ENCODE data around the gene FBXO36. TPM values are rescaled to one million over a fixed set of nuclear protein-coding genes. Genes with fewer than 3 reads are reported as not detected.
A peak's percentile ranks its signal among the peaks of the same experiment; 100 is the strongest.

FBXO36 gene, protein sequence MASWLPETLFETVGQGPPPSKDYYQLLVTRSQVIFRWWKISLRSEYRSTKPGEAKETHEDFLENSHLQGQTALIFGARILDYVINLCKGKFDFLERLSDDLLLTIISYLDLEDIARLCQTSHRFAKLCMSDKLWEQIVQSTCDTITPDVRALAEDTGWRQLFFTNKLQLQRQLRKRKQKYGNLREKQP
- polyA plus RNA-seq: 1 to 10 TPM; 1.2 to 2.3 (median 1.6) TPM
- long read RNA-seq, donor 1: 0 reads
- long read RNA-seq, donor 2, partial matches to known transcripts: 0 of 1 reads
- long read RNA-seq, donor 2, other reads (novel, unspliced or antisense): 0 of 1 reads
- long read RNA-seq, donor 3, partial matches to known transcripts: 0 of 1 reads
- long read RNA-seq, donor 3, other reads (novel, unspliced or antisense): 0 of 1 reads
- long read RNA-seq, donor 4: 0 reads
- long read RNA-seq, donor 5: 0 reads
- long read RNA-seq, donor 6: 0 reads
- long read RNA-seq, donor 7: 0 reads
- long read RNA-seq, donor 8: 0 reads
- long read RNA-seq, donor 9: 0 reads
- long read RNA-seq, donor 10, partial matches to known transcripts: 0 of 2 reads
- long read RNA-seq, donor 10, other reads (novel, unspliced or antisense): 0 of 2 reads

DNA sequence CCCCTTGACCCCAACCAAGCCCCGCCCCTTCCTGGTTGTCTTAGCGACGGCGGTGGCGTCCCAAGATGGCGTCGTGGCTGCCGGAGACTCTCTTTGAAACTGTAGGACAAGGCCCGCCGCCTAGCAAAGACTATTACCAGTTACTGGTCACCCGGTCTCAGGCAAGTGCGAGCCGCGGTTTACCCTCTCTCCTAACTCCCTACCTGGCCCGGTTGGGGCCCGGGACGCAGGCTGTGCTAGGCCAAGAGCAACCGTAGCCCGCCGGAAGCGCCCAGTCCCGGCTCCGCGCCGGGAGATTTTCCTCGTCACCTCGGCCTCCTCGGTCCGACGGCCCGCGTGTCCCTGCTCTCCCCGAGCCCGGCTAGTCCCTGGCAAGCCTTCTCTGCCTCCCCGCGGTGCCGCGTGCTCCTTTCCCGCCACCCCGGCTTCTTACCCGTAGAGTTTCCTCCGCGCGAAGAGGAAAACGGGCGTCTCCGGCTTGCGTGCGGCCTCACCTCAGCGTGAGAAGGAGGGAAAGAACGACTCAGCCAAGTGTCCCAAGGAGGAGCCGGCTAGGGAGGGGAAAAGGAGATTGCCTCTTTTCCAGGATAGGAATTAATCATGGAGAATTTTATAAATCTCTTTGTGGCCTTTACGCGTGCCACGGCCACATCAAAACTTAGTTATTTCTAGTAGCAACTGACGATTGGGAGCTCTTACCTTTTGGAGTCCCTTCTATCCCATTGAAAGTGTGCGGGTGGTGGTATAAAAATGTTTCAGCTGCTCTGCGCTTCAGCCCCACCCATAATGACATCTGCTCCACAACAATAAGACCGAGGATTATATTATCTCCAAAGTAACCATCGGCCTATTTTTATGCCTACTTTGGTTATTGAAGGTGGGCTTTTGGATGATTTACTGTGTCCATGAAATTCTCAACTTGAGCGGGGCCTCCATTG lies at the start of gene FBXO36:
TSS of gene FBXO36 (plus strand) at position 55 of the 938 bp plus-strand sequence. CDS start at position 66, 11 bp downstream.
- Histone ChIP-seq H3K9me3 (ENCODE audit: control insufficient read depth in 2 of 2, insufficient read depth in 1 of 2, low read depth in 1 of 2, low read length in 1 of 2) (no peaks in the 10 kb centered on the region), H3K4me1 (ENCODE audit: control insufficient read depth in 3 of 3, insufficient read depth in 2 of 3, low read depth in 1 of 3, low read length in 2 of 3) (peaks cover 0 to 8% (median 4%) of the 10 kb centered on the region in 3 donors), H3K27ac (ENCODE audit: low read depth in 1 of 3, low read length in 2 of 3) (peak within 1 kb of the TSS; percentile 97 to 99 (median 97)), H3K4me3 (ENCODE audit: low read depth in 1 of 3, low read length in 3 of 3) (peak within 1 kb of the TSS; percentile 89 to 94 (median 94)), H3K27me3 (ENCODE audit: control insufficient read depth in 3 of 3, insufficient read depth in 3 of 3, low read length in 3 of 3) (no peaks in the 10 kb centered on the region), H3K36me3 (ENCODE audit: control insufficient read depth in 3 of 3, insufficient read depth in 2 of 3, low read depth in 1 of 3, low read length in 3 of 3) (peaks cover 0 to 5% (median 2%) of the 10 kb centered on the region in 3 donors)
- 1% methylated on average over 50 to 61 of the region's 61 CpGs for WGBS, 3 donors
- DNase-seq: peak in 1 of 2 donors; percentile 87
- no peak for FAIRE-seq

DNA sequence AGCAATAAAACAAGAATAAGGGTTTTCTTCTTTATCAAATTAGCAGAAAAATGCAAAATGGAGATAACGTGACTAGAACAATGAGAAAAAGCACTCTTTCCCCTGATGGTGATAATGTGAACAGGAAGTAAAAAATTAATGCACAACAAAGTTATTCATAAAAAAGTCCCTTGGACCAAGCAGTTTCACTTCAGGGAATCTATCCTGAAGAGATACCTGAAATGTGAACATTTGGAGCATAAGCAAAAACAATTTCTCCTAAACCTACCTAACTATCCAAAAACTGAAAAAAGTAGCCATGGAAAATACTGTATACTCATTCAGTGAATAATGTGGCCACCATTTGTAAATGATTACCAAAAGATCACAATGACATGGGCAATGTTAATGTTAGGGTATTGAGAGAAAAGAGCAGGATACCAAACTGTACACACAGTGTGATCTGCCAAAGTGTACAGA lies 49.2 kb upstream of the FBXO36 start:
- Histone ChIP-seq H3K27ac (ENCODE audit: low read depth in 1 of 3, low read length in 2 of 3) (peak overlapping the region in 1 of 3 donors; percentile 28), H3K4me3 (ENCODE audit: low read depth in 1 of 3, low read length in 3 of 3) (no peak overlapping the region), H3K9me3 (ENCODE audit: control insufficient read depth in 2 of 2, insufficient read depth in 1 of 2, low read depth in 1 of 2, low read length in 1 of 2) (no peaks in the 10 kb centered on the region), H3K27me3 (ENCODE audit: control insufficient read depth in 3 of 3, insufficient read depth in 3 of 3, low read length in 3 of 3) (no peaks in the 10 kb centered on the region), H3K36me3 (ENCODE audit: control insufficient read depth in 3 of 3, insufficient read depth in 2 of 3, low read depth in 1 of 3, low read length in 3 of 3) (peaks cover 4 to 29% (median 5%) of the 10 kb centered on the region in 3 donors), H3K4me1 (ENCODE audit: control insufficient read depth in 3 of 3, insufficient read depth in 2 of 3, low read depth in 1 of 3, low read length in 2 of 3) (peaks cover 0 to 6% (median 0%) of the 10 kb centered on the region in 3 donors)
- WGBS, 3 donors: 29 to 38% (median 33%) methylated on average over 1 of the region's 1 CpG
- DNase-seq: peak in 1 of 2 donors; percentile 16
- FAIRE-seq: no peak

DNA sequence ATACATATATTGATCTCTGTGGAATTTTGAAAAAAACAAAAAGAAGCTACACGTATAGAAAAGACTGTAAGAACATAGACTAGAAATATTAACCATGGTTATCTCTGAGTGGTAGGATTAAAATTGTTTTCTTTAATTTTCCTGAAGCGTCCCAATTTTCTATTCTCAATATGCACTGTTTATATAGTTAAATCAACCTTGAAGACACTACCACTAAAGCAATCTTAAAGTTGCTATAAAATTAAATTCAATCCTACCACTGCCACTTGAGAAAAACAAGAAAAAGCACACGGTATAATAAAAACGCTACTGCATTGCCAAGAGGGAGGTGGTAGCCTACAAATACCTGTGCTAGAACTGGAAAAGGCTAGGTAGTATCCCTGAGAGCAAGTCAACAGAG lies 47.7 kb upstream of the FBXO36 start:
- peaks cover under 1 to 33% (median 2%) of the 10 kb centered on the region in 3 donors for H3K36me3 ChIP-seq (ENCODE audit: control insufficient read depth in 3 of 3, insufficient read depth in 2 of 3, low read depth in 1 of 3, low read length in 3 of 3)
- DNase-seq: no peak
- no peak for FAIRE-seq

DNA sequence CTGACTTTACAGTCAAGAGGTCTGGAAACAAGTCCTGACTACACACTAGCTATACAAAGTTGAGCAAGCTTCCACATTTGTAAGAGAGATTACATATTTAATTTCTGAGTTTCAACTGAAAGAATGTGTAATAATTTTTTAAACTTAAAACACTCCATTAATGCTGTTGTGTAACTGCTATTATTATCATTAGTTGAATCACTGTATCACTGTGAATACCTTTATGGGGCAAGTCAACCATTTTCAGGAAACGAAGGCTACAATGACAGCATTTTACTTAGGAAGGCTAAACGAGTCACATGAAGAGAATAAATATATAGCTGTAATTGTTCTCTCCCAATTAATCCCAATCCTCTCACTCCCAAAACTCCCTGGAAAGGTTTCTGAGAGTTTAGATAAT lies 46.8 kb upstream of the FBXO36 start:
- 78 to 91% (median 79%) methylated on average over 2 of the region's 2 CpGs for WGBS, 3 donors
- no peak overlapping the region for H3K4me3 ChIP-seq (ENCODE audit: low read depth in 1 of 3, low read length in 3 of 3)
- peaks cover 0 to 37% (median 3%) of the 10 kb centered on the region in 3 donors for H3K36me3 ChIP-seq (ENCODE audit: control insufficient read depth in 3 of 3, insufficient read depth in 2 of 3, low read depth in 1 of 3, low read length in 3 of 3)
- DNase-seq (no peak), FAIRE-seq (no peak)
- no peak overlapping the region for H3K27ac ChIP-seq (ENCODE audit: low read depth in 1 of 3, low read length in 2 of 3)
- H3K4me1 ChIP-seq (ENCODE audit: control insufficient read depth in 3 of 3, insufficient read depth in 2 of 3, low read depth in 1 of 3, low read length in 2 of 3): peaks cover 0 to 6% (median 0%) of the 10 kb centered on the region in 3 donors
- H3K9me3 ChIP-seq (ENCODE audit: control insufficient read depth in 2 of 2, insufficient read depth in 1 of 2, low read depth in 1 of 2, low read length in 1 of 2): no peaks in the 10 kb centered on the region
- H3K27me3 ChIP-seq (ENCODE audit: control insufficient read depth in 3 of 3, insufficient read depth in 3 of 3, low read length in 3 of 3): no peaks in the 10 kb centered on the region

More for the DNA sequence above, 47.7 kb upstream of the FBXO36 start:
- 84 to 87% (median 86%) methylated on average over 4 of the region's 4 CpGs for WGBS, 3 donors
- H3K27me3 ChIP-seq (ENCODE audit: control insufficient read depth in 3 of 3, insufficient read depth in 3 of 3, low read length in 3 of 3): no peaks in the 10 kb centered on the region
- no peak overlapping the region for H3K4me3 ChIP-seq (ENCODE audit: low read depth in 1 of 3, low read length in 3 of 3)
- no peaks in the 10 kb centered on the region for H3K9me3 ChIP-seq (ENCODE audit: control insufficient read depth in 2 of 2, insufficient read depth in 1 of 2, low read depth in 1 of 2, low read length in 1 of 2)
- no peak overlapping the region for H3K27ac ChIP-seq (ENCODE audit: low read depth in 1 of 3, low read length in 2 of 3)
- H3K4me1 ChIP-seq (ENCODE audit: control insufficient read depth in 3 of 3, insufficient read depth in 2 of 3, low read depth in 1 of 3, low read length in 2 of 3): peaks cover 0 to 6% (median 0%) of the 10 kb centered on the region in 3 donors

DNA sequence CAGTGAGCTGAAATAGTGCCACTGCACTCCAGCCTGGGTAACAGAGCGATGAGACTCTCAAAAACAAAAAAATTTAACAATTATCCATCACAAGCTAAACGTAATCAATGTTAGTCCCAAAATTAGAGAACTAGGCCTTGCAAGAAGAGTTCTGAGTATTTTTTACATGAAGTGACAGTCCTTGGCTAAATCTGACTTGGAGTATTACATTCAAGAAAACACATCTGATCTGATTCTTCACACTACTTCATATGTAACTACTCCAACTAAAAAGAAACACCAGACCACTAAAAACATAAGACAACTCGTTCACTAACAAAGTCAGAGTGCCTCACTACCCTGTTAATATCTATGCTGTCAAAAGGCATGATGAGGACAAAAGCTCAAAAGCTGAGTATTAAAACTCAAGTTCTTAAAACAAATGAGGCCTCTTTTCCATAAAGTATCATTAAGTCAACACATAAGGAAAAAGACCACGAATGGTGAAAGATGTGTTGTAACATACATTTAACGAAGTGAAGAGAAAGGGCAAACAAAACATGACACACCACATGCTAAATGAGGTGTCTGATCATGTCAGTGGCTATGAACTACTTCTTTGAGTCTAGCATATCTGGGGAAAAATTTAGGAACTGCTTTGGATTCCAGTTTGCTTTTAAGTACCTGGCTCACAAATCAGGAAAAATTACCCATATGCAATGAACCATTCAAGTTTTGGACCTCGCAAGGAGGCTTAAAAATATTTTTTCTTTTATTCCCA lies 42.9 kb upstream of the FBXO36 start:
- no peak for FAIRE-seq
- no peak overlapping the region for H3K27ac ChIP-seq (ENCODE audit: low read depth in 1 of 3, low read length in 2 of 3)
- H3K4me3 ChIP-seq (ENCODE audit: low read depth in 1 of 3, low read length in 3 of 3): no peak overlapping the region
- DNase-seq: no peak
- H3K4me1 ChIP-seq (ENCODE audit: control insufficient read depth in 3 of 3, insufficient read depth in 2 of 3, low read depth in 1 of 3, low read length in 2 of 3): no peaks in the 10 kb centered on the region
- no peaks in the 10 kb centered on the region for H3K27me3 ChIP-seq (ENCODE audit: control insufficient read depth in 3 of 3, insufficient read depth in 3 of 3, low read length in 3 of 3)
- H3K9me3 ChIP-seq (ENCODE audit: control insufficient read depth in 2 of 2, insufficient read depth in 1 of 2, low read depth in 1 of 2, low read length in 1 of 2): no peaks in the 10 kb centered on the region
- 86 to 94% (median 92%) methylated on average over 6 of the region's 6 CpGs for WGBS, 3 donors
- H3K36me3 ChIP-seq (ENCODE audit: control insufficient read depth in 3 of 3, insufficient read depth in 2 of 3, low read depth in 1 of 3, low read length in 3 of 3): peaks cover 0 to 28% (median 3%) of the 10 kb centered on the region in 3 donors

DNA sequence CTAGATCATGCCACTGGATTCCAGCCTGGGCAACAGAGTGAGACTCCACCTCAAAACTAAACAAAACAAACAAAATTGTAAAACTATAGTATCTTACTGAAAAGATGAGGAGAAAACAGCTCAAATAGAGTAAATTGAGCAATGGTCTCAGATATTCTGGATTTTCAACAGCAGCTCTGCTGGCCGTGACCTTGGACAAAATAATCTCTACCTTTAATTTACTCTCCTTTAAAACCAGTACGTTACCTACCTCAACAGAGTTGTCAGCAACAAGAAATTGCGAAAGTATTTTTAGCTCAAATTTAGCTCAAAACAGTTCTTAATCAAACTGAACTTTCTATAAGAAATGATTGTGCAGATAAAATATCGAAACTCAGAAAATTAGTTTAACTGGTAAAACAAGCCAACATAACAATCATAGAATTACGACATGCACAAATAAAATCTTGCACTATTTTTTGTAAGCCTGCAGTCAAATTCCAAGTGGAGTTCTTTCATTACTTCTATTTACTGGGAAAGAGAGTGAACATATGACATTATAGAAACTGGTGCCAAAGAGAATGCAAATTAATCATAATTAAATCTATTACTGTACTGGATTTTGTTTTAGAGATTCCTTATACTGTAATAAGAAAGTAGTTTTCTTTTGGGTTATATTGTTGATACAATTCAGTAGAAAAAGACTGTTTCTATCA lies 41.3 kb upstream of the FBXO36 start:
- Histone ChIP-seq H3K36me3 (ENCODE audit: control insufficient read depth in 3 of 3, insufficient read depth in 2 of 3, low read depth in 1 of 3, low read length in 3 of 3) (peaks cover 0 to 31% (median 3%) of the 10 kb centered on the region in 3 donors), H3K9me3 (ENCODE audit: control insufficient read depth in 2 of 2, insufficient read depth in 1 of 2, low read depth in 1 of 2, low read length in 1 of 2) (no peaks in the 10 kb centered on the region), H3K4me1 (ENCODE audit: control insufficient read depth in 3 of 3, insufficient read depth in 2 of 3, low read depth in 1 of 3, low read length in 2 of 3) (no peaks in the 10 kb centered on the region), H3K27ac (ENCODE audit: low read depth in 1 of 3, low read length in 2 of 3) (no peak overlapping the region), H3K27me3 (ENCODE audit: control insufficient read depth in 3 of 3, insufficient read depth in 3 of 3, low read length in 3 of 3) (no peaks in the 10 kb centered on the region), H3K4me3 (ENCODE audit: low read depth in 1 of 3, low read length in 3 of 3) (no peak overlapping the region)
- WGBS, 3 donors: 91 to 94% (median 92%) methylated on average over 5 of the region's 5 CpGs
- FAIRE-seq (no peak), DNase-seq (no peak)

DNA sequence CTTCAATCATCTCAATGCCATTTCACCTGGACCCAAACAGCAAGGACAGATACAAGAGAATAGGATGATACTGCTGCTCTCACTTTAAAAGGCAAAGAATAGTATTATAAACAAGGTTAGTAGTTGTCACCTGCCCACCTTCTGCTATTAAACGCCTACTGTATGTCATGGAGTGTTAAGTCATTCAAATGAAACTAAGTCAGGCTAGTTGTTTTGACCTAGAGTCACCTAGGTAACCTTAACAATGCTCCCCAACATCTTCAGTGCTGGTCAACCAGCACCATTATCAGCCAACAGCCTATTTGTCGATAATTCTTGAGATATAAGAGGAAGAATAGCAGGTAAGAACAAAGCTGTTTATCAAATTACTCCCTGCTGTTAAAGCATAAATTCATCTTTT lies 39.7 kb upstream of the FBXO36 start:
- Histone ChIP-seq H3K27ac (ENCODE audit: low read depth in 1 of 3, low read length in 2 of 3) (no peak overlapping the region), H3K9me3 (ENCODE audit: control insufficient read depth in 2 of 2, insufficient read depth in 1 of 2, low read depth in 1 of 2, low read length in 1 of 2) (no peaks in the 10 kb centered on the region), H3K4me3 (ENCODE audit: low read depth in 1 of 3, low read length in 3 of 3) (no peak overlapping the region), H3K4me1 (ENCODE audit: control insufficient read depth in 3 of 3, insufficient read depth in 2 of 3, low read depth in 1 of 3, low read length in 2 of 3) (no peaks in the 10 kb centered on the region), H3K27me3 (ENCODE audit: control insufficient read depth in 3 of 3, insufficient read depth in 3 of 3, low read length in 3 of 3) (no peaks in the 10 kb centered on the region), H3K36me3 (ENCODE audit: control insufficient read depth in 3 of 3, insufficient read depth in 2 of 3, low read depth in 1 of 3, low read length in 3 of 3) (peaks cover 0 to 20% (median 3%) of the 10 kb centered on the region in 3 donors)
- FAIRE-seq (no peak), DNase-seq (peak in 1 of 2 donors; percentile 6)
- WGBS, 3 donors: 9 to 57% (median 46%) methylated on average over 2 of the region's 2 CpGs
